ENCODE results near the gene YAP1.

GRCh38 chr11:102234779-102235439, 124.7 kb downstream of the YAP1 start:
- TF ChIP-seq, protein P1, sequence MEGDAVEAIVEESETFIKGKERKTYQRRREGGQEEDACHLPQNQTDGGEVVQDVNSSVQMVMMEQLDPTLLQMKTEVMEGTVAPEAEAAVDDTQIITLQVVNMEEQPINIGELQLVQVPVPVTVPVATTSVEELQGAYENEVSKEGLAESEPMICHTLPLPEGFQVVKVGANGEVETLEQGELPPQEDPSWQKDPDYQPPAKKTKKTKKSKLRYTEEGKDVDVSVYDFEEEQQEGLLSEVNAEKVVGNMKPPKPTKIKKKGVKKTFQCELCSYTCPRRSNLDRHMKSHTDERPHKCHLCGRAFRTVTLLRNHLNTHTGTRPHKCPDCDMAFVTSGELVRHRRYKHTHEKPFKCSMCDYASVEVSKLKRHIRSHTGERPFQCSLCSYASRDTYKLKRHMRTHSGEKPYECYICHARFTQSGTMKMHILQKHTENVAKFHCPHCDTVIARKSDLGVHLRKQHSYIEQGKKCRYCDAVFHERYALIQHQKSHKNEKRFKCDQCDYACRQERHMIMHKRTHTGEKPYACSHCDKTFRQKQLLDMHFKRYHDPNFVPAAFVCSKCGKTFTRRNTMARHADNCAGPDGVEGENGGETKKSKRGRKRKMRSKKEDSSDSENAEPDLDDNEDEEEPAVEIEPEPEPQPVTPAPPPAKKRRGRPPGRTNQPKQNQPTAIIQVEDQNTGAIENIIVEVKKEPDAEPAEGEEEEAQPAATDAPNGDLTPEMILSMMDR (conservative IDR thresholded peaks at IDR 0.05; ENCODE audit: low read length), result no peak
- no peak for TF ChIP-seq EZH2phosphoT487 (IDR thresholded peaks at IDR 0.05; ENCODE audit: borderline replicate concordance, low read depth, low read length)

All from OCI-LY7 (cell line).